NCI-H128 (cell line): ENCODE measurements around the gene PYGO2.
"Not testable (repeated sequence)": the region's sequence is repeated elsewhere in the genome, so short reads cannot be mapped to it uniquely, and the experiment has no call there.

Source experiments
- DNase-seq: peaks from one replicate; lab custom pipeline; 2025; ENCODE audit not compliant: unreplicated experiment; lab: John Stamatoyannopoulos, UW

Gene PYGO2

DNA sequence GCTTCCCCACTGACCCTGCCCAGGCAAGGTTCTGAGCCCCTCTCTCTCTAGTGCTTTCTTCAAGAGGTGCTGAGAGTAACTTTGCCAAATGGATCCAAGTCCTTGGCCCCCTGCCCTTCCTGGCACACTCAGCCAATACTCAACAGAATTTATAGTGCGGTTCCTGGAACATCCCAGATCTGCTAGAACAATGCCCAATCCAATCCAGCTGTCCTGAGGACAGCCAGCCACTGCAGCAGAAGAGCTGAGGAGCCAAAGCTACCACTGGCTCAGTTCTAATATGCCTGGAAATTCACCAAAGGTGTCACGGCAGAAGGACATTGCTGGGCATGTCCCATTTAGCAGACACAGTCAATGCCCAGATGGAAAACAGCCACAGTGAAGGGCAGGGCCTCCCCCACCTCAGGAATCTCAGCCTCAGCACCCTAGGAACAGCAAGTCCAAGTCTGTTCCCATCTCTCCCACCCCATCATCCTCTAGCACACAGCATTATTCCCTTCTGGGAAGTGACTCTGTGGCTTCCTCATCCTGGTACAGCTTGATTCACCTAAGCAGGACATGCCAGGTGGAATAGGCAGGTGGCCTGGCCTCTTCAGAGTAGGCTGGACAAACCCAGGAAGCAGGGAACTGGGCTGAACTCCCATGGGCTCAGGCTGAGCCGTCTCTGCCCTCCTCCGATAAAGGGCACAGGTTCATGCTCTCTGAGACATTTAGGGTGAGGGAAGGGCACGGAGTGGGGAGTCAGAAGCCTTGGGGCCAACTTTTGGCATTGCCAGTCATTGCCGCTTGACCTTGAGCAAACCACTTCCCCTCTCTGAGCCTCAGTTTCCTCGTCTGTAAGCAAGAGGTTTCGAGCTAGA, 49.7 kb downstream of the PYGO2 start:
- DNase-seq, result no peak

DNA sequence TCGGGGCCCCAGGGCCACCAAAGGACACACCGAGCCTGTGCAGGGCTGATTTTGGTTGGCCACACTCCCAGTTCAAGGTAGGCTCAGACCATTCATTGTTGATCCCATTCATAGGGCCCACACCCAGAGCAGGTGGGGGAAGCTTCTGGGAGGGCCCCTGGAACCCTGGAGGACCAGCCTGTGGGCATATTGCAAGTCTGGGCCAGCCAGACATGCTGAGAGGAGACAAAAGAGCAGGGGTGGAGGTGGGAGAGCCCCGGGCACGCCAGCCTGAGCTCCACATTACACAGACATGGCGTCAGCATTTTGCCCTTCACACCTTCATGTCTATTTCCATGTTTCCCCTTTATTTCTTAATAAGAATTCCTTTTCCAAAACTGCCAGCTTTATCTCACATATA, 50.7 kb downstream of the PYGO2 start:
- no peak for DNase-seq

GRCh38 chr1:154908937-154909336, 52.6 kb downstream of the PYGO2 start:
- DNase-seq, result no peak

DNA sequence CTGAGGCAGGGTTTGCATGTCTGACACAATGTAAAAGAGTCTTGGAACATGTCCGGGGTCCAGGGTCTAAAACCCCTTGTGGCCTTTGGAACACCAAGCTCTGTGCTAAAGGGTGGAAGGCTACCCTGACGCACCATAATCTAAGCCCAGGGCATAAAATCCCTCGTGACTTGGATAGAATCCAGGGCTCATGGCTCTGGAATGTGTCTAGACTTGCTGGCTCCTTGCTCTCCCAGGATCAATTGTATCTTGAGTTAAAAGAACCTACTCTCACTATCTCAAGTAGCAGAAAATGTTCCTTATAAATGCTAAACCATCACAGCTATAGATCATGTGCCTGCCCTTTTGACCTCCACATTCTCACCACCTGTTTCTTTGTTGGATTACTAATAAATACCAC, 53.5 kb downstream of the PYGO2 start:
- DNase-seq, result not testable (repeated sequence)
